IPS DF 6.9 (cell line): Measurements from ENCODE around the gene TNKS1BP1.

ENCODE experiments used
- DNase-seq: peaks from one replicate; pipeline ENCODE4 v3.0.0-alpha.2; 2013; ENCODE audit warnings: low read depth, low spot score
- H3K27ac ChIP-seq: one replicate; pipeline ENCODE4 v1.5.1; 2013; ENCODE audit warnings: low read length, control low read depth
- H3K27me3 ChIP-seq: 2 replicates; pipeline ENCODE4 v1.6.1; 2013; ENCODE audit warnings: mild to moderate bottlenecking, low read length; ENCODE audit not compliant: control insufficient read depth, insufficient read depth
- H3K36me3 ChIP-seq: 2 replicates; pipeline ENCODE4 v1.6.1; 2013; ENCODE audit warnings: low read length; ENCODE audit not compliant: control insufficient read depth, insufficient read depth
- H3K4me1 ChIP-seq: 2 replicates; pipeline ENCODE4 v1.6.1; 2013; ENCODE audit warnings: low read length; ENCODE audit not compliant: control insufficient read depth, insufficient read depth
- H3K4me3 ChIP-seq: 2 replicates; pipeline ENCODE4 v1.5.1; 2013; ENCODE audit warnings: mild to moderate bottlenecking, low read length
- H3K9me3 ChIP-seq: 2 replicates; pipeline ENCODE4 v1.6.1; 2013; ENCODE audit warnings: low read length, inconsistent platforms; ENCODE audit not compliant: control insufficient read depth, insufficient read depth
- WGBS: extraction: QIAGEN DNeasy Blood & Tissue Kit; methylation state at CpG from one replicate; pipeline ENCODE4 v1.1.7; 2013; ENCODE audit warnings: mixed read lengths, missing lambda C conversion rate; ENCODE audit not compliant: insufficient read length, insufficient coverage; 5-methylcytosine and 5-hydroxymethylcytosine counted together

The TNKS1BP1 gene

DNA sequence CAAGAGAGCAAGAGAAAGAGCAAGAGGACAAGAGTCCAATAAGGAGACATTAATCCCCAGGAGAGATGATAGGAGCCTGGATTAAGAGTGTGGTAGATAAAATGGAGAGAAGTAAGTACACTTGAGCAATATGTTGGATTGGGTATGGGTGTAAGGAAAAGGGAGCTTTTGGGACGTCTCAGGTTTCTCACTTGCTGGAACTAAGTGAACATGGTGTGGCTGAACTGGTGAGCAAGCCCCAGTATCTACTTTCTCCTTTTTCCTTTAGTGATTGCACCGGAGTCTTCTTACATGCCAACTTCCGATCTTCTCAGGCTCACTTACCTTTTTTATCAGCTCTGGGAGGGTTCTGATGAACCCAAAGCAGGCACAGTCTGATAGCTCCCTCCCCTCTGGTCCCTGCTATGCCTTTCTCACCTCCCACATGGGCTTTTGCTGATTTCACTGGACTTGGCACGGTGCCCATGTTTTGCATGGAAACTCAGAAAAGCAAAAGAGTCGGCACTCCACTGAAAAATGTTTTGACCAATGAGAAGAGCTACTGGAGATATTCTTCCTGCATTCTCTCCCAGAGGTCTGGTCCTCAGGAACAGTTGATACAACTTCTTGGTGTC is 73.2 kb downstream of the TNKS1BP1 start:
- no peaks in the 10 kb centered on the region for H3K4me1 ChIP-seq
- H3K9me3 ChIP-seq = no peaks in the 10 kb centered on the region
- no peak overlapping the region for H3K4me3 ChIP-seq
- no peaks in the 10 kb centered on the region for H3K36me3 ChIP-seq
- DNase-seq = no peak
- H3K27ac ChIP-seq = no peak overlapping the region
- H3K27me3 ChIP-seq = no peaks in the 10 kb centered on the region
- WGBS = no CpG with 5 or more reads among the region's 5 CpGs

DNA sequence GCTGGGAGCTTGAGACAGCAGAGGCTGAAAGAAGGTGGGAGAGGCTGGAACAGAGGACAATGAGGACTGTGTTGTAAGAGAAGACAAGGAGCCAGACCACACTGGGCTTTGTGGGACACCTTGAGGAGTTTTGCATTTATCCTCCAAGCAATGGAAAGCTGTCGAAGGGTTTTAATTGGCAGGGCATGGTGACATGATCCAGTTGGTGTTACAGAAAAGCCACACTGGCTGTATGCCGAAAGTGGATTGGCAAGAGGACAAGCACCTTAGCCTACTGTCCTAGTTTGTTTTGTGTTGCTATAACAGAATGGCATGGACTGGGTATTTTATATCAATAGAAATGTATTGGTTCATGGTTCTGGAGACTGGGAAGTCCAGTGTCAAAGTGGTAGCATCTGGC is 73.7 kb downstream of the TNKS1BP1 start:
- no CpG with 5 or more reads among the region's 2 CpGs for WGBS
- Histone ChIP-seq H3K27me3 (no peaks in the 10 kb centered on the region), H3K27ac (no peak overlapping the region), H3K36me3 (no peaks in the 10 kb centered on the region), H3K4me1 (no peaks in the 10 kb centered on the region), H3K9me3 (no peaks in the 10 kb centered on the region), H3K4me3 (no peak overlapping the region)
- DNase-seq = no peak
